ENCODE results near the gene EGLN3. TPM values are rescaled to one million over a fixed set of nuclear protein-coding genes. Genes with fewer than 3 reads are reported as not detected.

Gene EGLN3
- total RNA-seq, 1 donor from 2014 or later: 153 TPM

- H3K4me3 ChIP-seq: no peak overlapping the region
- no peak for TF ChIP-seq CTCF (IDR thresholded peaks at IDR 0.05; ENCODE audit: borderline replicate concordance)
- intact Hi-C loops (cut with micrococcal nuclease): no loop called here
- peaks cover 7% of the 10 kb centered on the region for H3K4me1 ChIP-seq
- peak overlapping the region; percentile 12 for H3K27ac ChIP-seq (replicated peaks)
- DNase-seq: no peak
- H3K9me3 ChIP-seq (replicated peaks): peaks cover 18% of the 10 kb centered on the region
- H3K36me3 ChIP-seq: no peaks in the 10 kb centered on the region
- no peaks in the 10 kb centered on the region for H3K27me3 ChIP-seq (ENCODE audit: low read depth)
Measured at GRCh38 chr14:33897382-33897781, 53.5 kb downstream of the EGLN3 start.

GRCh38 chr14:33894339-33894738, 56.5 kb downstream of the EGLN3 start:
- H3K27ac ChIP-seq (replicated peaks): no peak overlapping the region
- no peak for TF ChIP-seq CTCF (IDR thresholded peaks at IDR 0.05; ENCODE audit: borderline replicate concordance)
- no peaks in the 10 kb centered on the region for H3K36me3 ChIP-seq
- H3K4me3 ChIP-seq: no peak overlapping the region
- H3K27me3 ChIP-seq (ENCODE audit: low read depth): no peaks in the 10 kb centered on the region
- intact Hi-C loops (cut with micrococcal nuclease): no loop called here
- no peak for DNase-seq
- peaks cover 7% of the 10 kb centered on the region for H3K4me1 ChIP-seq
- peaks cover 18% of the 10 kb centered on the region for H3K9me3 ChIP-seq (replicated peaks)

GRCh38 chr14:33891700-33892099, 59.2 kb downstream of the EGLN3 start:
- Histone ChIP-seq H3K4me3 (no peak overlapping the region), H3K4me1 (peaks cover 6% of the 10 kb centered on the region), H3K9me3 (replicated peaks) (peaks cover 18% of the 10 kb centered on the region), H3K27me3 (ENCODE audit: low read depth) (no peaks in the 10 kb centered on the region), H3K36me3 (no peaks in the 10 kb centered on the region), H3K27ac (replicated peaks) (no peak overlapping the region)
- intact Hi-C loops (cut with micrococcal nuclease): no loop called here
- no peak for TF ChIP-seq CTCF (IDR thresholded peaks at IDR 0.05; ENCODE audit: borderline replicate concordance)
- no peak for DNase-seq

GRCh38 chr14:33884916-33885315, 66.0 kb downstream of the EGLN3 start:
- H3K36me3 ChIP-seq: no peaks in the 10 kb centered on the region
- H3K4me3 ChIP-seq: no peak overlapping the region
- TF ChIP-seq CTCF (IDR thresholded peaks at IDR 0.05; ENCODE audit: borderline replicate concordance): no peak
- no peaks in the 10 kb centered on the region for H3K27me3 ChIP-seq (ENCODE audit: low read depth)
- no peak for DNase-seq
- intact Hi-C loops (cut with micrococcal nuclease): no loop called here
- H3K4me1 ChIP-seq: peaks cover 6% of the 10 kb centered on the region
- H3K9me3 ChIP-seq (replicated peaks): peaks cover 15% of the 10 kb centered on the region
- no peak overlapping the region for H3K27ac ChIP-seq (replicated peaks)

- Histone ChIP-seq H3K4me3 (no peak overlapping the region), H3K36me3 (peaks cover 5% of the 10 kb centered on the region), H3K9me3 (replicated peaks) (peaks cover 41% of the 10 kb centered on the region), H3K4me1 (no peaks in the 10 kb centered on the region), H3K27ac (replicated peaks) (no peak overlapping the region), H3K27me3 (ENCODE audit: low read depth) (no peaks in the 10 kb centered on the region)
- intact Hi-C loops (cut with micrococcal nuclease): no loop called here
- no peak for DNase-seq
- TF ChIP-seq CTCF (IDR thresholded peaks at IDR 0.05; ENCODE audit: borderline replicate concordance): no peak
Measured at GRCh38 chr14:33880330-33880729, 70.5 kb downstream of the EGLN3 start.

All from left ventricle myocardium inferior (tissue), 1 donor.